IMR-90 (cell line): Measurements from ENCODE around the gene LSM2. TPM values are rescaled to one million over a fixed set of nuclear protein-coding genes. Genes with fewer than 3 reads are reported as not detected.
A peak's percentile ranks its signal among the peaks of the same experiment; 100 is the strongest.

Experiments used
- ATAC-seq: fragments of 200-7000 bp; cut with Tn5 transposase; 2 replicates; pipeline ENCODE4 v1.9.1; 2020; ENCODE audit warnings: low read depth, mild to moderate bottlenecking, moderate library complexity
- BruUV-seq: library from RNA; stranded (reverse); fragments of 400-500 nt; replicated peaks from 2 replicates; lab custom pipeline; 2021; lab: Mats Ljungman, UMichigan
- CTCF ChIA-PET: fragments of 300-600 bp; formaldehyde crosslinking; extraction: SDS; loops from one replicate; lab custom pipeline; 2021; ENCODE audit warnings: antibody characterized with exemption; lab: Yijun Ruan, JAX
- POLR2A ChIA-PET: fragments of 300-600 bp; sonication (Branson Sonifier 250); formaldehyde crosslinking; loops from one replicate; lab custom pipeline; 2022; ENCODE audit warnings: antibody characterized with exemption; ENCODE audit not compliant: unreplicated experiment; lab: Charles Lee
- DNase-seq: peaks from one replicate; pipeline ENCODE4 v3.0.0; 2013
- H2AFZ ChIP-seq: replicated peaks from 2 replicates; pipeline ENCODE3; 2013; ENCODE audit warnings: low read length, mild to moderate bottlenecking; ENCODE audit not compliant: poor library complexity
- H2AK5ac ChIP-seq: 2 replicates; pipeline ENCODE4 v1.6.1; 2013; ENCODE audit warnings: low read depth, low read length, inconsistent platforms
- H2AK9ac ChIP-seq: replicated peaks from 2 replicates; pipeline ENCODE3; 2013; ENCODE audit warnings: mild to moderate bottlenecking, low read depth, low read length, moderate library complexity; ENCODE audit not compliant: poor library complexity
- H2BK120ac ChIP-seq: 2 replicates; pipeline ENCODE4 v1.6.1; 2013; ENCODE audit warnings: low read depth, low read length, inconsistent platforms
- H2BK15ac ChIP-seq: 3 replicates; pipeline ENCODE4 v1.6.1; 2013; ENCODE audit warnings: low read depth, low read length, inconsistent platforms
- H2BK20ac ChIP-seq: 2 replicates; pipeline ENCODE4 v1.6.1; 2013; ENCODE audit warnings: low read depth, mild to moderate bottlenecking, inconsistent platforms, low read length, moderate library complexity
- H2BK5ac ChIP-seq: 2 replicates; pipeline ENCODE4 v1.6.1; 2013; ENCODE audit warnings: mild to moderate bottlenecking, low read depth, low read length, inconsistent platforms; ENCODE audit not compliant: poor library complexity, severe bottlenecking
- H3K14ac ChIP-seq: replicated peaks from 2 replicates; pipeline ENCODE4 v1.6.1; 2013; ENCODE audit warnings: low read depth, low read length, inconsistent platforms
- H3K18ac ChIP-seq: 2 replicates; pipeline ENCODE4 v1.6.1; 2013; ENCODE audit warnings: low read depth, low read length, control low read depth
- H3K23ac ChIP-seq: 2 replicates; pipeline ENCODE4 v1.6.1; 2013; ENCODE audit warnings: low read depth, low read length, inconsistent platforms
- H3K27ac ChIP-seq: 2 replicates; pipeline ENCODE4 v1.5.1; 2013; ENCODE audit warnings: mild to moderate bottlenecking, control low read depth, low read length; ENCODE audit not compliant: insufficient read depth
- H3K27me3 ChIP-seq: 2 replicates; pipeline ENCODE4 v1.6.1; 2013; ENCODE audit warnings: low read length; ENCODE audit not compliant: control insufficient read depth, insufficient read depth
- H3K36me3 ChIP-seq: 2 replicates; pipeline ENCODE4 v1.6.1; 2013; ENCODE audit warnings: low read length, mixed read lengths; ENCODE audit not compliant: control insufficient read depth, insufficient read depth
- H3K4ac ChIP-seq: 2 replicates; pipeline ENCODE4 v1.6.1; 2013; ENCODE audit warnings: low read depth, low read length, inconsistent platforms
- H3K4me1 ChIP-seq: 2 replicates; pipeline ENCODE4 v1.6.1; 2013; ENCODE audit warnings: low read length, mixed read lengths; ENCODE audit not compliant: control insufficient read depth, insufficient read depth
- H3K4me2 ChIP-seq: 2 replicates; pipeline ENCODE4 v1.6.1; 2013; ENCODE audit warnings: low read depth, mild to moderate bottlenecking, control low read depth, low read length, moderate library complexity
- H3K4me3 ChIP-seq: 2 replicates; pipeline ENCODE4 v1.5.1; 2013; ENCODE audit warnings: low read depth, mild to moderate bottlenecking, control low read depth, low read length, moderate library complexity; ENCODE audit not compliant: insufficient read depth
- H3K56ac ChIP-seq: 2 replicates; pipeline ENCODE4 v1.6.1; 2013; ENCODE audit warnings: low read length, inconsistent platforms; ENCODE audit not compliant: insufficient read depth; ENCODE audit errors: extremely low read depth
- H3K79me1 ChIP-seq, 2 experiments: 2 replicates each; pipeline ENCODE4 v1.6.1; 2013; ENCODE audit warnings: low read length in 2 of 2, inconsistent platforms in 1 of 2, low read depth in 1 of 2
- H3K9ac ChIP-seq: 2 replicates; pipeline ENCODE4 v1.6.1; 2013; ENCODE audit warnings: low read depth, low read length, control low read depth
- H3K9me1 ChIP-seq: 2 replicates; pipeline ENCODE4 v1.6.1; 2013; ENCODE audit warnings: low read length, inconsistent platforms; ENCODE audit not compliant: insufficient read depth
- H3K9me3 ChIP-seq: 2 replicates; pipeline ENCODE4 v1.6.1; 2013; ENCODE audit warnings: low read length; ENCODE audit not compliant: control insufficient read depth, insufficient read depth
- H4K20me1 ChIP-seq: 2 replicates; pipeline ENCODE4 v1.6.1; 2013; ENCODE audit warnings: low read length, inconsistent platforms; ENCODE audit not compliant: insufficient read depth
- H4K5ac ChIP-seq: 2 replicates; pipeline ENCODE4 v1.6.1; 2013; ENCODE audit warnings: mild to moderate bottlenecking, low read depth, low read length, control low read depth
- H4K8ac ChIP-seq, 2 experiments: 2 replicates each; pipeline ENCODE4 v1.6.1; 2013; ENCODE audit warnings: low read depth in 2 of 2, low read length in 2 of 2, control low read depth in 1 of 2, inconsistent platforms in 1 of 2
- H4K91ac ChIP-seq: 2 replicates; pipeline ENCODE4 v1.6.1; 2013; ENCODE audit warnings: low read depth, low read length, inconsistent platforms; ENCODE audit not compliant: insufficient read depth
- CEBPB ChIP-seq: IDR thresholded peaks from 2 replicates; pipeline ENCODE4 v1.6.1; 2012; ENCODE audit warnings: low read depth, low read length, improper control_type of control experiment
- CTCF ChIP-seq: conservative IDR thresholded peaks from 2 replicates; pipeline ENCODE4 v1.5.1; 2012; ENCODE audit warnings: mild to moderate bottlenecking, low read depth, low read length, improper control_type of control experiment
- MAZ ChIP-seq: IDR thresholded peaks from 2 replicates; pipeline ENCODE4 v1.6.1; 2012; ENCODE audit warnings: low read depth, mild to moderate bottlenecking, low read length, improper control_type of control experiment, moderate library complexity, borderline replicate concordance
- POLR2A ChIP-seq: IDR thresholded peaks from 2 replicates; pipeline ENCODE4 v1.6.1; 2012; ENCODE audit warnings: mild to moderate bottlenecking, low read depth, low read length
- RAD21 ChIP-seq: IDR thresholded peaks from 2 replicates; pipeline ENCODE4 v1.6.1; 2012; ENCODE audit warnings: low read length, improper control_type of control experiment
- SMC3 ChIP-seq: fragments of 150-350 bp; IDR thresholded peaks from 2 replicates; pipeline ENCODE4 v1.6.1; 2016; ENCODE audit warnings: low read depth, mild to moderate bottlenecking, antibody characterized with exemption, low read length, moderate library complexity
- WGBS, 2 experiments: methylation state at CpG; one replicate each; pipeline versions ENCODE4 v1.1.5 to v1.1.7; 2013; ENCODE audit warnings: missing lambda C conversion rate in 2 of 2; ENCODE audit not compliant: insufficient read length in 1 of 2; ENCODE audit errors: extremely low coverage in 2 of 2; 5-methylcytosine and 5-hydroxymethylcytosine counted together
- dilution Hi-C: fragments of 300-500 bp; cut with HindIII; formaldehyde crosslinking; loops from one replicate; pipeline ENCODE4 v1.14.3; 2018; ENCODE audit warnings: low sequenced_read_pairs; ENCODE audit not compliant: unreplicated experiment
- in situ Hi-C: fragments of 300-500 bp; cut with MboI; formaldehyde crosslinking; loops from 3 replicates; pipeline ENCODE4 v1.14.3; 2019; ENCODE audit warnings: low sequenced_read_pairs, inconsistent platforms, mixed read lengths
- intact Hi-C: fragments of 100-400 bp; cut with micrococcal nuclease; formaldehyde crosslinking; loops from 2 replicates; pipeline ENCODE4 v1.10.0; 2022
- polyA plus RNA-seq, 3 experiments: library from polyadenylated mRNA; depleted of rRNA; stranded (reverse); fragments of >200 nt; gene quantifications; 2 replicates each; pipeline ENCODE4 v1.2.3, GENCODE V29; 2012; ENCODE audit warnings: low replicate concordance in 1 of 3
- total RNA-seq: library from RNA; depleted of rRNA; stranded (reverse); fragments of >200 nt; gene quantifications from 2 replicates; pipeline ENCODE4 v1.2.3, GENCODE V29; 2012

LSM2 gene
- total and polyA plus RNA-seq, 2 of the 4 experiments (the other 2 are of a cell fraction), result 56.3 to 61.0 TPM

- no peak overlapping the region for H3K18ac ChIP-seq
- no peak overlapping the region for H2BK5ac ChIP-seq
- H3K56ac ChIP-seq, result no peak overlapping the region
- no peak overlapping the region for H4K5ac ChIP-seq
- H3K27me3 ChIP-seq, result no peaks in the 10 kb centered on the region
- no peak overlapping the region for H3K23ac ChIP-seq
- ATAC-seq, result peak; percentile 69
- H4K8ac ChIP-seq, result no peak overlapping the region
- no peak overlapping the region for H3K9ac ChIP-seq
- no peak overlapping the region for H3K27ac ChIP-seq
- H3K4me2 ChIP-seq, result no peak overlapping the region
- no peak overlapping the region for H3K14ac ChIP-seq
- H2BK15ac ChIP-seq, result no peak overlapping the region; the same call in 2 of the 3 replicates
- 76% methylated on average over 2 of the region's 12 CpGs; no CpG with 5 or more reads in 1 of the 2 experiments for WGBS, 2 experiments
- no peak overlapping the region for H2BK120ac ChIP-seq
- in situ Hi-C loops (no loop called here), dilution Hi-C loops (no loop called here), intact Hi-C loops (no loop called here)
- no peak overlapping the region for H3K4me3 ChIP-seq
- peak overlapping the region; percentile 48 for H2AK9ac ChIP-seq
- CTCF ChIA-PET, result interaction anchor here (0.5 to 1.6 kb wide), 7 partner anchors 17 to 50 kb away, joined by 3 to 7 read pairs (median 5); no protein-coding TSS in a partner anchor
- POLR2A ChIA-PET, result no interaction called here
- DNase-seq, result peak; percentile 31
- TF ChIP-seq CEBPB (no peak), RAD21 (peak; percentile 66), POLR2A (no peak), SMC3 (peak; percentile 74), MAZ (peak; percentile 72; the same call in 1 of the 2 replicates), CTCF (peak; percentile 74)
- no peak overlapping the region for H2BK20ac ChIP-seq
- no peak overlapping the region for H2AFZ ChIP-seq
- peaks cover 3% of the 10 kb centered on the region; the same call in 1 of the 2 replicates for H3K9me1 ChIP-seq
- H2AK5ac ChIP-seq, result peak overlapping the region; percentile 48; the same call in 1 of the 2 replicates
- H3K4ac ChIP-seq, result no peak overlapping the region; the same call in 1 of the 2 replicates
- no peaks in the 10 kb centered on the region for H4K20me1 ChIP-seq
- H4K91ac ChIP-seq, result no peak overlapping the region
- H3K79me1 ChIP-seq, result no peaks in the 10 kb centered on the region
- no peaks in the 10 kb centered on the region for H3K4me1 ChIP-seq
- no peaks in the 10 kb centered on the region for H3K9me3 ChIP-seq
- BruUV-seq, result no TSS peak
- H3K36me3 ChIP-seq, result no peaks in the 10 kb centered on the region
These were observed 36.9 kb downstream of the LSM2 start for GRCh38 chr6:31769684-31770371.
